GM13976 (cell line): ENCODE results near the gene ETS1.

Source experiments
- DNase-seq: peaks from one replicate; pipeline ENCODE4 v3.0.0; 2012; ENCODE audit warnings: low spot score
- CTCF ChIP-seq: IDR thresholded peaks from 2 replicates; pipeline ENCODE4 v1.5.1; 2012; ENCODE audit warnings: borderline replicate concordance, mild to moderate bottlenecking; ENCODE audit not compliant: insufficient read depth; ENCODE audit errors: extremely low read depth, missing control alignments, control extremely low read depth
- in situ Hi-C: fragments of 300-500 bp; cut with MboI; formaldehyde crosslinking; loops from one replicate; pipeline ENCODE4 v1.12.0; 2022; ENCODE audit warnings: low sequenced_read_pairs, mixed read lengths, inconsistent platforms; ENCODE audit not compliant: unreplicated experiment

The ETS1 gene

GRCh38 chr11:128467041-128467440 is 120.3 kb downstream of the ETS1 start:
- TF ChIP-seq CTCF = no peak
- no peak for DNase-seq
- in situ Hi-C loops = no loop called here

- in situ Hi-C loops = no loop called here
- no peak for DNase-seq
- no peak for TF ChIP-seq CTCF
These were observed 121.2 kb downstream of the ETS1 start for GRCh38 chr11:128465946-128466705.

GRCh38 chr11:128465531-128465930 is 121.8 kb downstream of the ETS1 start:
- DNase-seq = no peak
- in situ Hi-C loops = no loop called here
- no peak for TF ChIP-seq CTCF

- no peak for DNase-seq
- TF ChIP-seq CTCF = no peak
- in situ Hi-C loops = no loop called here
These were observed 122.4 kb downstream of the ETS1 start for GRCh38 chr11:128464878-128465450.

- TF ChIP-seq CTCF = no peak
- DNase-seq = no peak
- in situ Hi-C loops = no loop called here
These were observed 123.4 kb downstream of the ETS1 start for GRCh38 chr11:128463979-128464378.

GRCh38 chr11:128463371-128463829 is 124.0 kb downstream of the ETS1 start:
- no peak for TF ChIP-seq CTCF
- in situ Hi-C loops = no loop called here
- no peak for DNase-seq

- no peak for DNase-seq
- no peak for TF ChIP-seq CTCF
- in situ Hi-C loops = no loop called here
These were observed 124.4 kb downstream of the ETS1 start for GRCh38 chr11:128462922-128463321.
